Progenitor cell of endocrine pancreas (in vitro differentiated cells): ENCODE results near the gene TEK. TPM values are rescaled to one million over a fixed set of nuclear protein-coding genes. Genes with fewer than 3 reads are reported as not detected.

Source experiments
- DNase-seq: peaks from one replicate; pipeline ENCODE4 v3.0.0; 2021; ENCODE audit warnings: low spot score; ENCODE audit not compliant: unreplicated experiment
- H3K27ac Mint-ChIP-seq: 2 replicates; pipeline ENCODE4 v1.8.0; 2021; ENCODE audit warnings: mild to moderate bottlenecking, moderate library complexity, mixed read lengths
- H3K27me3 Mint-ChIP-seq: 2 replicates; pipeline ENCODE4 v1.8.0; 2021; ENCODE audit warnings: mixed read lengths
- H3K36me3 Mint-ChIP-seq: 2 replicates; pipeline ENCODE4 v1.8.0; 2022; ENCODE audit warnings: mixed read lengths; ENCODE audit not compliant: insufficient read depth
- H3K4me1 Mint-ChIP-seq: 2 replicates; pipeline ENCODE4 v1.8.0; 2021; ENCODE audit warnings: low read depth, mixed read lengths
- H3K4me3 Mint-ChIP-seq: 2 replicates; pipeline ENCODE4 v1.8.0; 2021; ENCODE audit warnings: low read depth, mild to moderate bottlenecking, moderate library complexity, mixed read lengths
- H3K9me3 Mint-ChIP-seq: 2 replicates; pipeline ENCODE4 v1.8.0; 2021; ENCODE audit warnings: low read depth, mixed read lengths
- total RNA-seq: library from RNA; stranded (reverse); gene quantifications from 2 replicates; pipeline ENCODE4 v1.2.1, GENCODE V29; 2021
- TF ChIP-seq, protein P1 (sequence below): fragments of 200-600 bp; sonication (generic); IDR thresholded peaks from one replicate; pipeline ENCODE4 v1.5.0; 2021; ENCODE audit warnings: antibody characterized with exemption, mild to moderate bottlenecking; ENCODE audit not compliant: unreplicated experiment

Gene TEK
- total RNA-seq, 1 donor from 2014 or later = not detected

DNA sequence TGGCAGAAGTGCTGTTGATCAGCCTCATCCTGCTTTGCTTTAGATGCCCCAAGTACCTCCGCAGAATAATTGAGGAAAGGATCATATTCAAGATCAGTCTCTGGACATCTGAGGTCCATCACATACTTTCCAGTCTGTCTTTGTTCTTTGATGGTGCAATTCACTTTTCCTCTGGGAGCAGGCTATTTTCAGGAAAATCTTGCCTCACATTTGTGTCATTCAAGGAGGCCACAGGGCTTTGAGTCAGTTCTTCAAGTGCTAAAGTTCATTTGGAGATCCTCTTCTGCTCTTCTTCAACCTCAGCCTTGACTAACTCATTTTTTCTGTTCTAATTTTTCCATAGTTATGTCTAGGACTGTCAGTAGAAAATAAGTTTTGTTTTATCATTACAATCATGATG is 169.3 kb downstream of the TEK start:
- H3K4me3 Mint-ChIP-seq = no peak overlapping the region
- no peaks in the 10 kb centered on the region for H3K9me3 Mint-ChIP-seq
- TF ChIP-seq, protein P1, sequence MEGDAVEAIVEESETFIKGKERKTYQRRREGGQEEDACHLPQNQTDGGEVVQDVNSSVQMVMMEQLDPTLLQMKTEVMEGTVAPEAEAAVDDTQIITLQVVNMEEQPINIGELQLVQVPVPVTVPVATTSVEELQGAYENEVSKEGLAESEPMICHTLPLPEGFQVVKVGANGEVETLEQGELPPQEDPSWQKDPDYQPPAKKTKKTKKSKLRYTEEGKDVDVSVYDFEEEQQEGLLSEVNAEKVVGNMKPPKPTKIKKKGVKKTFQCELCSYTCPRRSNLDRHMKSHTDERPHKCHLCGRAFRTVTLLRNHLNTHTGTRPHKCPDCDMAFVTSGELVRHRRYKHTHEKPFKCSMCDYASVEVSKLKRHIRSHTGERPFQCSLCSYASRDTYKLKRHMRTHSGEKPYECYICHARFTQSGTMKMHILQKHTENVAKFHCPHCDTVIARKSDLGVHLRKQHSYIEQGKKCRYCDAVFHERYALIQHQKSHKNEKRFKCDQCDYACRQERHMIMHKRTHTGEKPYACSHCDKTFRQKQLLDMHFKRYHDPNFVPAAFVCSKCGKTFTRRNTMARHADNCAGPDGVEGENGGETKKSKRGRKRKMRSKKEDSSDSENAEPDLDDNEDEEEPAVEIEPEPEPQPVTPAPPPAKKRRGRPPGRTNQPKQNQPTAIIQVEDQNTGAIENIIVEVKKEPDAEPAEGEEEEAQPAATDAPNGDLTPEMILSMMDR = no peak
- no peaks in the 10 kb centered on the region for H3K36me3 Mint-ChIP-seq
- no peak overlapping the region for H3K27ac Mint-ChIP-seq
- DNase-seq = no peak
- H3K27me3 Mint-ChIP-seq = no peaks in the 10 kb centered on the region
- peaks cover 5% of the 10 kb centered on the region for H3K4me1 Mint-ChIP-seq

DNA sequence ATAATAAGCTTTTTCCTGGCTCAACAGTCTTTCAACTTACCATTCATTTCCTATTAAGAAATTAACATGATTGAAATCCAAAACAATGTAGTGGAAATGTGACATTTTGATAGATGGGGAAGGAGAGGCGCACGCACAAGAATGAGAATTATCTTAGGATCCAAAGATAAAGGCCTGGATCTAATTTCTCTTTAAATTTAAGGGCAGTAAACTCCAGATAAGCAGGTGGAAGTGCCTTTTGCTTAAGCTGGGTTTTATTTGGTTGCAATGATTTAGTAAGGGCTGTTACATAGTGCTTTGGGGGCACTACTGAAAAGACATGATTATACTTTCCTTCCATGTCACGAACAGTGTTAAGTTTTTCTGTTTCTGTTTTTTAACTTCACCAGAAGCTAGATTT is 170.6 kb downstream of the TEK start:
- TF ChIP-seq, protein P1 = no peak
- Mint-ChIP-seq H3K9me3 (no peaks in the 10 kb centered on the region), H3K4me3 (no peak overlapping the region), H3K36me3 (no peaks in the 10 kb centered on the region), H3K27ac (no peak overlapping the region), H3K27me3 (no peaks in the 10 kb centered on the region), H3K4me1 (peaks cover 5% of the 10 kb centered on the region)
- no peak for DNase-seq

Other genes with a start within 250 kb of the TEK start
- 24.7 and 25.1 TPM in 2 replicates for gene CAAP1, start 216.4 kb upstream of the TEK start, total RNA-seq
- gene PLAA, start 162.0 kb upstream of the TEK start, total RNA-seq = 46.0 and 46.6 TPM in 2 replicates
- 25.1 and 26.0 TPM in 2 replicates for gene IFT74, start 152.8 kb upstream of the TEK start, total RNA-seq
- gene LRRC19, start 103.6 kb upstream of the TEK start, total RNA-seq = not detected in 2 replicates
- 1.1 and 1.4 TPM in 2 replicates for gene EQTN, start 187.9 kb downstream of the TEK start, total RNA-seq